Measurements from ENCODE around the gene MOK. TPM values are rescaled to one million over a fixed set of nuclear protein-coding genes. Genes with fewer than 3 reads are reported as not detected.

Gene MOK
- total RNA-seq, 1 donor from 2014 or later = 14.2 TPM

DNA sequence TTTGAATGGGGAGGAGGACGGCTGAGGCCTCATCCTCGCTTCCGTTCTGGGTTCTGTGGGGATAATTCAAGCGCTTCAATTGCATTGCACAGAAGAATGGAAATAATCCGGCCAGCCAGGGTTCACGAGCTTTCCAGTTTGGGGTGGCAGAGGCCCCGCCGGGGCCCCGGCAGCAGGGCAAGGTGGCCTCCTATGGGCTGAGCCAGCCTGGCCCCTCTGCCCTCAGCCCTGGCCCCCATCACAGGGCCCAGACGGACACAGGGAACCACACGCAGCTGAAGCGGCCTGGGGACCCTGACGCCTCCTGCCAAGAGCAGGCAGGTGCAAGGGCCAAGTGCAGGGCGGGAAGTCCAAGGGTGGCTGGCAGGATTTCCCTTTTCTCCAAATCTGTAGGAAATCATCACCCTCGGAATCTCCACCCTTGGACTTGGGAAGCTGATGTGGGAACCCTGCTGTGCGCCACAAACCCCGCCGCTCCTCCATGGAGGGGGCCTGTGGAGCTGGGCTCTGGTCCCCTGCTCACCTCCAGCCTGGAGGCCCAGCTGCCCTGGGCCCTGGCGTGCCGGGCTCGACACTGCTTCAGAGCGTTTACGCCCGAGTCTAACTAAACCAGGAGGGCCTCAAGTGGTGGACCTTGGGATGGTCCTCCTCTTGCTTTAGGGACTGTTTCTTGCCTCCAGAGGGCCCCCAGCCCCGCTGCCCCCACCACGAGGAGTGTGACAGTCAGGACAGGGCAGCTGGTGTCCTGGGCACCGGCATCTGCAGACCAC, 78.4 kb downstream of the MOK start:
- H3K4me3 ChIP-seq = no peak overlapping the region
- H3K27ac ChIP-seq = no peak overlapping the region
- H3K27me3 ChIP-seq = no peaks in the 10 kb centered on the region
- no peaks in the 10 kb centered on the region for H3K9me3 ChIP-seq
- intact Hi-C loops (cut with DNase I) = no loop called here
- peaks cover 0 to 9% of the 10 kb centered on the region in 2 donors for H3K36me3 ChIP-seq
- no peak for DNase-seq (ENCODE audit: extremely low spot score in 2 of 2)
- TF ChIP-seq POLR2A (IDR thresholded peaks at IDR 0.05) (no peak), POLR2AphosphoS5 (IDR thresholded peaks at IDR 0.05; ENCODE audit: insufficient read depth in 1 of 2, low read depth in 1 of 2) (no peak), CTCF (IDR thresholded peaks at IDR 0.05) (no peak)
- peaks cover under 1% of the 10 kb centered on the region for H3K4me1 ChIP-seq

DNA sequence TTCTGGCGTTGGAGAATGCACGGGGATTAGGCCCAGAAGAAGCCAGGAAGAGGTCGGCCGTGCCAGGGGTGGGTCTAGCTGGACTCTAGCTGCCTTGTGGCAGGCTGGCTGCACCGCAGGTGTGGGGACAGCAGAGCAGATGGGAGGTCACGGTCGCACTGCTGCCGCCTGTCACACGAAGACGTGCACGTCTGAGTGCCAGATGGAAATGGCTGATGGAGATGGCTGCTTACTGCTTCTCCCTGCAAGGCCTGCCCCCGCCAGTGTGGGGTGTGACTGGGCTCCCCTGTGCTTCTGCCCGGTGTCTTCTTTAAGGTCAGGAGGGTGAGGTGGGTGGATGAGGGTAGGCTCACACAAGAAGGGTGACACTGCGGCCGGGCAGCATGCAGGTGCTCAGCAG, 79.0 kb downstream of the MOK start:
- DNase-seq (ENCODE audit: extremely low spot score in 2 of 2) = no peak
- H3K9me3 ChIP-seq = no peaks in the 10 kb centered on the region
- no peak for TF ChIP-seq POLR2AphosphoS5 (IDR thresholded peaks at IDR 0.05; ENCODE audit: insufficient read depth in 1 of 2, low read depth in 1 of 2)
- TF ChIP-seq CTCF (IDR thresholded peaks at IDR 0.05) = no peak
- TF ChIP-seq POLR2A (IDR thresholded peaks at IDR 0.05) = no peak
- peaks cover 0 to 9% of the 10 kb centered on the region in 2 donors for H3K36me3 ChIP-seq
- intact Hi-C loops (cut with DNase I) = no loop called here
- H3K27ac ChIP-seq = no peak overlapping the region
- no peaks in the 10 kb centered on the region for H3K27me3 ChIP-seq
- H3K4me1 ChIP-seq = peaks cover 7% of the 10 kb centered on the region
- H3K4me3 ChIP-seq = no peak overlapping the region

GRCh38 chr14:102225386-102225785, 79.6 kb downstream of the MOK start:
- Histone ChIP-seq H3K4me3 (no peak overlapping the region), H3K27ac (no peak overlapping the region), H3K27me3 (no peaks in the 10 kb centered on the region), H3K36me3 (peaks cover 0 to 9% of the 10 kb centered on the region in 2 donors), H3K9me3 (no peaks in the 10 kb centered on the region), H3K4me1 (peaks cover 8% of the 10 kb centered on the region)
- no peak for DNase-seq (ENCODE audit: extremely low spot score in 2 of 2)
- no peak for TF ChIP-seq POLR2A (IDR thresholded peaks at IDR 0.05)
- TF ChIP-seq CTCF (IDR thresholded peaks at IDR 0.05) = no peak
- TF ChIP-seq POLR2AphosphoS5 (IDR thresholded peaks at IDR 0.05; ENCODE audit: insufficient read depth in 1 of 2, low read depth in 1 of 2) = no peak
- intact Hi-C loops (cut with DNase I) = no loop called here

DNA sequence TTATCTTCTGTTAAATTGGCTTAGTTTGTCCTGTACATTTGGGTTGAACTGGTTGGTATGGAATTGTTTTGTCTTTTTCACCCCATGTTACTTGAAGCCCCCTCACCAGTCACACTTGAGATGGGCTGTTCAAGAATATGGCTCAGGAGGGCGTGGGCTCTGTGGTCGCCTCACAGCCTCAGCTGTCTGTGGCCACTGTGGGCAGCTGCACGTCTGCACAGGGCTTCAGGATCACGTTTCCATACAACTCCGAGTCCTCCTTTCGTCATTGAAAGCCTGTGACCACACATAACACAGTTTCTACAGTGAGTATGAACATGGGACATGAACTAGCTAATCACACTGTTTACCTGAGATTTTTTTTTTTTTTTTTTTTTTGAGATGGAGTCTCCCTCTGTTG, 81.3 kb downstream of the MOK start:
- no peak for DNase-seq (ENCODE audit: extremely low spot score in 2 of 2)
- intact Hi-C loops (cut with DNase I) = no loop called here
- H3K4me3 ChIP-seq = no peak overlapping the region
- H3K27me3 ChIP-seq = no peaks in the 10 kb centered on the region
- no peaks in the 10 kb centered on the region for H3K9me3 ChIP-seq
- peaks cover 0 to 9% of the 10 kb centered on the region in 2 donors for H3K36me3 ChIP-seq
- H3K4me1 ChIP-seq = peaks cover 8% of the 10 kb centered on the region
- no peak overlapping the region for H3K27ac ChIP-seq
- TF ChIP-seq POLR2AphosphoS5 (IDR thresholded peaks at IDR 0.05; ENCODE audit: insufficient read depth in 1 of 2, low read depth in 1 of 2) (no peak), CTCF (IDR thresholded peaks at IDR 0.05) (no peak), POLR2A (IDR thresholded peaks at IDR 0.05) (no peak)

DNA sequence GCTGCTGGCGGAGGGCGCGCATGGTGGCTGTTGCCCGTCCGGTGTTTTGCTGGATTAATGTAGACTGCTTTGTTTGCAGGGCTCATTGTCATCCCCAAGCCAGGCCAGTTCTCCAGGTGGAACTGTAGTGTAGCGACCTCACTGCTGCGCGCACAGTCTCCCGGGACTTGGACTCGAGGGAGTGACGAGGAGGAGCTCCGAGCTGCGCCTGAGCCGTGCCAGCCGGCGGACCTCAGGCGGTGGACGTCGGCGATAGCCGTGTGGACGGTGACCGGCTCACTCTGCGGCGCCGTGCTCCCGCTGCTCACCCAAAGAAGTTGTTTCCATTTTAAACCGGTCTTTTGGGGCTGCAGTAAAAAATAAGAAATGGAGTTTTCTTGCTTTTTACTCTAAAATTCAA, 82.2 kb downstream of the MOK start:
- H3K27me3 ChIP-seq = no peaks in the 10 kb centered on the region
- H3K27ac ChIP-seq = no peak overlapping the region
- DNase-seq (ENCODE audit: extremely low spot score in 2 of 2) = no peak
- H3K4me3 ChIP-seq = no peak overlapping the region
- TF ChIP-seq CTCF (IDR thresholded peaks at IDR 0.05) = no peak
- no peak for TF ChIP-seq POLR2AphosphoS5 (IDR thresholded peaks at IDR 0.05; ENCODE audit: insufficient read depth in 1 of 2, low read depth in 1 of 2)
- no peak for TF ChIP-seq POLR2A (IDR thresholded peaks at IDR 0.05)
- H3K4me1 ChIP-seq = peaks cover 8% of the 10 kb centered on the region
- peaks cover 0 to 9% of the 10 kb centered on the region in 2 donors for H3K36me3 ChIP-seq
- H3K9me3 ChIP-seq = no peaks in the 10 kb centered on the region
- intact Hi-C loops (cut with DNase I) = no loop called here

Measured in vagina (tissue), 2 donors.